Vagina (tissue), 2 donors: ENCODE measurements around the gene DFFB. TPM values are rescaled to one million over a fixed set of nuclear protein-coding genes. Genes with fewer than 3 reads are reported as not detected.

Experiments
- DNase-seq, 2 donors: peaks; one replicate each; pipeline ENCODE4 v3.0.0-alpha.2; 2017; ENCODE audit errors: extremely low spot score in 2 of 2
- H3K27ac ChIP-seq: fragments of 200-600 bp; sonication (generic); one replicate; pipeline ENCODE4 v1.5.1; 2019
- H3K27me3 ChIP-seq: fragments of 200-600 bp; sonication (generic); one replicate; pipeline ENCODE4 v1.5.1; 2019
- H3K36me3 ChIP-seq, 2 donors: fragments of 200-600 bp; sonication (generic); one replicate each; pipeline ENCODE4 v1.5.1; 2017 to 2019
- H3K4me1 ChIP-seq: fragments of 200-600 bp; sonication (generic); one replicate; pipeline ENCODE4 v1.5.1; 2019
- H3K4me3 ChIP-seq, 2 donors: fragments of 200-600 bp; sonication (generic); 1 replicate in 1 of 2; 2 replicates in 1 of 2; pipeline ENCODE4 v1.5.1; 2016 to 2019
- H3K9me3 ChIP-seq: fragments of 200-600 bp; sonication (generic); one replicate; pipeline ENCODE4 v1.5.1; 2019
- POLR2A ChIP-seq, 2 donors: fragments of 450-650 bp; IDR thresholded peaks; one replicate each; pipeline ENCODE4 v1.6.1; 2017; ENCODE audit warnings: antibody characterized with exemption in 2 of 2, mild to moderate bottlenecking in 2 of 2, moderate library complexity in 2 of 2
- POLR2AphosphoS5 ChIP-seq, 2 donors: sonication (generic); formaldehyde crosslinking; IDR thresholded peaks; one replicate each; pipeline ENCODE4 v1.9.0; 2017; ENCODE audit warnings: antibody characterized with exemption in 2 of 2, mild to moderate bottlenecking in 2 of 2, low read depth in 1 of 2; ENCODE audit not compliant: insufficient read depth in 1 of 2
- intact Hi-C: fragments of 100-400 bp; cut with DNase I; formaldehyde crosslinking; loops from one replicate; pipeline ENCODE4 v1.15.1; 2023
- total RNA-seq: library from RNA; depleted of rRNA; stranded (reverse); fragments of >200 nt; gene quantifications from one replicate; pipeline ENCODE4 v1.2.3, GENCODE V29; 2016
- TF ChIP-seq, protein P1 (sequence below), 3 experiments: fragments of 450-650 bp in 2 of 3; fragments of 200-600 bp in 1 of 3; sonication (generic) in 1 of 3; IDR thresholded peaks; one replicate each; pipeline ENCODE4 v1.5.1; 2017 to 2019; ENCODE audit warnings: antibody characterized with exemption in 3 of 3, mild to moderate bottlenecking in 2 of 3, moderate library complexity in 2 of 3

Gene DFFB
- total RNA-seq, 1 donor from 2014 or later, result 8.8 TPM

DNA sequence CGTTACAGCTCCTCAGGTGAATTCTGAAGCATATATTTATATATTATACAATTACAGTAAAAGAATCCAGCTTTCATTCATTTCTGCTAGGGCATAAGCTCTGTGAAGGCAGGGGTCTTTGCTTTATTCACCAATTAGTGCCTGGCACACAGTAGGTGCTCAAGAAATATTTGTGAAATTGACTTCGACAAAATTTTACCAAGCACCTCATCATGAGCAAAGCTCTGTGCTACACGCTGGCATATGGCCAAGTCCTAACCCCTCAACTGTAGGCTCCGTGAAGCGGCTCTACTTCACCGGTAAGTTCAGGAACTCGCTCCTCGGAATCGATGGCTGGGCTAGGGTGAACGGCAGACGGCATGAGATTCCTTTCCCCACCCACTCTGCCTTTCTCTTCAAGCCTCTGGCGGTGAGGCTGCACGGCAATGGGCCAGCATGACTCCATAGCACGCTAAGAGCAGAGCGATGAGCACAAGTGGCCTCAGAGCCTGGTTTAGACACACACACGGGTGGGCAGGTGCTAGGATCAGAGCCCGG lies 34.1 kb downstream of the DFFB start:
- Histone ChIP-seq H3K4me3 (no peak overlapping the region), H3K4me1 (no peaks in the 10 kb centered on the region), H3K27me3 (no peaks in the 10 kb centered on the region), H3K27ac (no peak overlapping the region), H3K36me3 (peaks cover 0 to 48% of the 10 kb centered on the region in 2 donors), H3K9me3 (no peaks in the 10 kb centered on the region)
- intact Hi-C loops, result no loop called here
- TF ChIP-seq POLR2A (IDR thresholded peaks at IDR 0.05) (no peak), POLR2AphosphoS5 (IDR thresholded peaks at IDR 0.05; ENCODE audit: insufficient read depth in 1 of 2, low read depth in 1 of 2) (no peak)
- TF ChIP-seq, protein P1, sequence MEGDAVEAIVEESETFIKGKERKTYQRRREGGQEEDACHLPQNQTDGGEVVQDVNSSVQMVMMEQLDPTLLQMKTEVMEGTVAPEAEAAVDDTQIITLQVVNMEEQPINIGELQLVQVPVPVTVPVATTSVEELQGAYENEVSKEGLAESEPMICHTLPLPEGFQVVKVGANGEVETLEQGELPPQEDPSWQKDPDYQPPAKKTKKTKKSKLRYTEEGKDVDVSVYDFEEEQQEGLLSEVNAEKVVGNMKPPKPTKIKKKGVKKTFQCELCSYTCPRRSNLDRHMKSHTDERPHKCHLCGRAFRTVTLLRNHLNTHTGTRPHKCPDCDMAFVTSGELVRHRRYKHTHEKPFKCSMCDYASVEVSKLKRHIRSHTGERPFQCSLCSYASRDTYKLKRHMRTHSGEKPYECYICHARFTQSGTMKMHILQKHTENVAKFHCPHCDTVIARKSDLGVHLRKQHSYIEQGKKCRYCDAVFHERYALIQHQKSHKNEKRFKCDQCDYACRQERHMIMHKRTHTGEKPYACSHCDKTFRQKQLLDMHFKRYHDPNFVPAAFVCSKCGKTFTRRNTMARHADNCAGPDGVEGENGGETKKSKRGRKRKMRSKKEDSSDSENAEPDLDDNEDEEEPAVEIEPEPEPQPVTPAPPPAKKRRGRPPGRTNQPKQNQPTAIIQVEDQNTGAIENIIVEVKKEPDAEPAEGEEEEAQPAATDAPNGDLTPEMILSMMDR (IDR thresholded peaks at IDR 0.05), result no peak
- DNase-seq, result no peak

DNA sequence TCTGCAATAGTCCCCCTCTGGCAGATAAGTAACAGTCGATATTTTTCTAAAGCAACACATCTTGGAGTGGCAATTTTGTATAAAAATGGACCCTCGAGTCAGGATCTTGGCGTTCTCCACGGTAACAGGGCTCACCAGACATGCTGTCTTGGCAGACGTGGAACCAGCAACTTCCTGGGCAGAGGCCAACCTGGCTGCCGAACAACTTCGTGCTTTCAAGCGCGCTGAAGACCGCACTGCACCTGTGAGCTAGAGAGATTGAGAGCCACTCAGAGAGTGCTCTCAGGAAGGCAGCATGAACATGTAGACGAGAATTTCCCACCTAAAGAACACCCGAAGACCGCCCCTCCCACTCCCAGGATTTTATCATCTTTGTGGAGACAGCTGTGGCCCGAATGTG lies 35.5 kb downstream of the DFFB start:
- intact Hi-C loops, result no loop called here
- Histone ChIP-seq H3K27me3 (no peaks in the 10 kb centered on the region), H3K27ac (no peak overlapping the region)

DNA sequence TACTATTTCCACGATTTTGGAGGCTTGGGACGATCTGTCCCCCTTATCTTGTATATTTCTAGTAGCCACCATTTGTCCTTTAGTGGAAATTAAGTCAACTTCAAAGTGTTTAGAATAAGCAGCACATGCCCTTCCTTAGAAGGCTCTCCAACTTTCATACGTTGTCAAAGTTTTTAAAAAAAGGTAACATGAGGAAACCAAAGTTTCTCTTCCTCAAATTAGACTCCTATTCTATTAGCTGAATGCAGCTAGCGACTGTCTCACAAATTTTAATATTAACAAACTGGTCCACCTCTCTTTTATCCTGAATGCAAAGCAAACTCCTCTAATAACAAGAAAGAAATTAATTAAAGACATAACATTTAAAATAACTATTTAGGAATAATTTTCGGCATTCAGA lies 35.9 kb downstream of the DFFB start:
- no peak overlapping the region for H3K27ac ChIP-seq

More for the DNA sequence above, 35.5 kb downstream of the DFFB start:
- Histone ChIP-seq H3K36me3 (peaks cover 0 to 40% of the 10 kb centered on the region in 2 donors), H3K9me3 (no peaks in the 10 kb centered on the region), H3K4me3 (no peak overlapping the region), H3K4me1 (no peaks in the 10 kb centered on the region)
- TF ChIP-seq POLR2AphosphoS5 (IDR thresholded peaks at IDR 0.05; ENCODE audit: insufficient read depth in 1 of 2, low read depth in 1 of 2) (no peak), POLR2A (IDR thresholded peaks at IDR 0.05) (no peak)
- TF ChIP-seq, protein P1 (IDR thresholded peaks at IDR 0.05), result no peak
- DNase-seq, result no peak

DNA sequence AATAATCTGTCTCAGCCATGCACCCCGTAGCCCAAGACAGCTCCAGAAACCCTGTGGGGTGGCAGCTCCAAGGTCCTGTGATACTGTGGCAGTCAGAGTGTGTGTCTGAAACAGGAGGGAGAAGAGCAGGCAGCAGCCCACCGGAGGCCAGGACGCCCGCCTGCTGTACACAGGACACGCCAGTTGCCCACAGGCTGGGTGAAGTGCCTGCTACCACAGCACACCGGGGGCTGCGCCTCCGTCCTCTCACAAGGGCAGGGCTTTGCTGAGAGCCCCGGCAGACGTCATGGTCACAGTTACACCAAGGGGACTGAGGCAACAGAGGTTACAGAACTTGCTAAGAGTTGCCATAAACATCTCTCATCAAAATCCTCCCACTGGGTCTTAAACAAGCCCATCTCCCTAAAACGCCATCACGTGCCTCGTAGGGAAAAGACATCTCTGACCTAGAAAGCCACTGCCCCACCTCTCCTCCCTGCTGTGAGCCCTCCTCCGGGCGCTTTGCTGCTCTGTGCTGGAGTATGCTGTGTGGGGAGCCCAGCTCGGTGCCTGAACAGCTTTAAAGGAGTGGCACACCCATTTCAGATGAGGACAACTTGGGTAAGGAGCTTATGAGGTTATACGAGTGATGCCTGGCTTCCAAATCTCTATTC lies 37.5 kb downstream of the DFFB start:
- TF ChIP-seq POLR2AphosphoS5 (IDR thresholded peaks at IDR 0.05; ENCODE audit: insufficient read depth in 1 of 2, low read depth in 1 of 2), result no peak
- TF ChIP-seq, protein P1 (IDR thresholded peaks at IDR 0.05), result no peak
- no peak for TF ChIP-seq POLR2A (IDR thresholded peaks at IDR 0.05)
- intact Hi-C loops, result no loop called here
- Histone ChIP-seq H3K4me1 (peaks cover 10% of the 10 kb centered on the region), H3K9me3 (peaks cover 7% of the 10 kb centered on the region), H3K27ac (no peak overlapping the region), H3K4me3 (no peak overlapping the region), H3K27me3 (no peaks in the 10 kb centered on the region), H3K36me3 (peaks cover 0 to 23% of the 10 kb centered on the region in 2 donors)
- no peak for DNase-seq

More for the DNA sequence above, 35.9 kb downstream of the DFFB start:
- TF ChIP-seq POLR2AphosphoS5 (IDR thresholded peaks at IDR 0.05; ENCODE audit: insufficient read depth in 1 of 2, low read depth in 1 of 2), result no peak
- TF ChIP-seq, protein P1 (IDR thresholded peaks at IDR 0.05), result no peak
- no peak for TF ChIP-seq POLR2A (IDR thresholded peaks at IDR 0.05)
- peaks cover 4% of the 10 kb centered on the region for H3K9me3 ChIP-seq
- no peaks in the 10 kb centered on the region for H3K27me3 ChIP-seq
- no peak overlapping the region for H3K4me3 ChIP-seq
- H3K36me3 ChIP-seq, result peaks cover 0 to 36% of the 10 kb centered on the region in 2 donors
- no peak for DNase-seq
- intact Hi-C loops, result no loop called here
- H3K4me1 ChIP-seq, result no peaks in the 10 kb centered on the region
